ENCODE results near the gene GPX6.

DNA sequence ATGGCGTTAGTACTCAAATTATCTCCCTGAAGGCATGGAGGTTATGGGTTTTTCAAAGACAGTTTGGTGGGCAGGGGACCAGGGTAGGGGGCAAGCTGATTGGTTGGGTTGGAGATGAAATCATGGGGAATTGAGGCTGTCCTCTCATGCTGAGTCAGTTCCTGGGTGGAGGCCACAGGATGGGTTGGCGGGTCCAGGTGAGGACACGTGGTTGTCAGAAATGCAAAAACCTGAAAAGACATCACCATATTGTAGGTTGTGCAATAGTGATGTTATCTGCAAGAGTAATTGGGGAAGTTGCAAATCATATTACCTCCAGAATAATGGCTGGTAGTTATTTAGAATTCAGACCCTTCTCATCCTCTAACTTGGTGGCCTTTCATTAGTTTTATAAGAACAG lies 30.1 kb downstream of the GPX6 start:
- TF ChIP-seq CTCF (IDR thresholded peaks at IDR 0.05; ENCODE audit: low read depth, low read length) = no peak
- no peak for TF ChIP-seq EZH2phosphoT487 (IDR thresholded peaks at IDR 0.05; ENCODE audit: low read depth)
